Chondrocyte (in vitro differentiated cells): Measurements from ENCODE around the gene MYO9B. TPM values are rescaled to one million over a fixed set of nuclear protein-coding genes. Genes with fewer than 3 reads are reported as not detected.

ENCODE experiments used
- DNase-seq: peaks from one replicate; pipeline ENCODE4 v3.0.0; 2021; ENCODE audit warnings: mixed read lengths, low spot score
- H3K27ac Mint-ChIP-seq: one replicate; pipeline ENCODE4 v1.8.0; 2021; ENCODE audit warnings: mild to moderate bottlenecking, moderate library complexity, mixed read lengths; ENCODE audit not compliant: unreplicated experiment
- H3K27me3 Mint-ChIP-seq: 2 replicates; pipeline ENCODE4 v1.8.0; 2021; ENCODE audit warnings: low read depth, mixed read lengths
- H3K36me3 Mint-ChIP-seq: 2 replicates; pipeline ENCODE4 v1.8.0; 2021; ENCODE audit warnings: low read depth, mixed read lengths
- H3K4me1 Mint-ChIP-seq: 2 replicates; pipeline ENCODE4 v1.8.0; 2021; ENCODE audit warnings: low read depth, mild to moderate bottlenecking, mixed read lengths
- H3K4me3 Mint-ChIP-seq: one replicate; pipeline ENCODE4 v1.8.0; 2021; ENCODE audit warnings: mild to moderate bottlenecking, moderate library complexity, mixed read lengths; ENCODE audit not compliant: unreplicated experiment
- H3K9me3 Mint-ChIP-seq: 2 replicates; pipeline ENCODE4 v1.8.0; 2021; ENCODE audit warnings: low read depth, mixed read lengths
- CTCF ChIP-seq: fragments of 200-600 bp; sonication (generic); IDR thresholded peaks from 2 replicates; pipeline ENCODE4 v1.5.0; 2021; ENCODE audit warnings: antibody characterized with exemption, mild to moderate bottlenecking, moderate library complexity
- total RNA-seq: library from RNA; stranded (reverse); gene quantifications from 3 replicates; pipeline ENCODE4 v1.2.1, GENCODE V29; 2021

Gene MYO9B
- total RNA-seq, 1 donor from 2014 or later: 94.6 TPM

- Mint-ChIP-seq H3K36me3 (peaks cover 5% of the 10 kb centered on the region), H3K9me3 (no peaks in the 10 kb centered on the region), H3K4me3 (no peak overlapping the region), H3K27ac (no peak overlapping the region), H3K27me3 (no peaks in the 10 kb centered on the region), H3K4me1 (peaks cover 37% of the 10 kb centered on the region)
- no peak for TF ChIP-seq CTCF
- DNase-seq: no peak
Measured at GRCh38 chr19:17123041-17123440, 47.5 kb downstream of the MYO9B start.

- Mint-ChIP-seq H3K27me3 (no peaks in the 10 kb centered on the region), H3K4me1 (peaks cover 37% of the 10 kb centered on the region), H3K27ac (peak overlapping the region; percentile 98), H3K36me3 (peaks cover 5% of the 10 kb centered on the region), H3K9me3 (no peaks in the 10 kb centered on the region), H3K4me3 (no peak overlapping the region)
- DNase-seq: no peak
- no peak for TF ChIP-seq CTCF
Measured at GRCh38 chr19:17124025-17124424, 48.4 kb downstream of the MYO9B start.

GRCh38 chr19:17125062-17125727 is 49.6 kb downstream of the MYO9B start:
- no peak for DNase-seq
- Mint-ChIP-seq H3K27me3 (no peaks in the 10 kb centered on the region), H3K27ac (peak overlapping the region; percentile 98), H3K36me3 (peaks cover 6% of the 10 kb centered on the region), H3K4me1 (peaks cover 37% of the 10 kb centered on the region), H3K4me3 (peak overlapping the region; percentile 59), H3K9me3 (no peaks in the 10 kb centered on the region)
- no peak for TF ChIP-seq CTCF

- TF ChIP-seq CTCF: peak; percentile 7
- Mint-ChIP-seq H3K27ac (peak overlapping the region; percentile 98), H3K36me3 (peaks cover 6% of the 10 kb centered on the region), H3K4me1 (peaks cover 40% of the 10 kb centered on the region), H3K4me3 (peak overlapping the region; percentile 59), H3K27me3 (no peaks in the 10 kb centered on the region), H3K9me3 (no peaks in the 10 kb centered on the region)
- DNase-seq: no peak
Measured at GRCh38 chr19:17125728-17126677, 50.4 kb downstream of the MYO9B start.

GRCh38 chr19:17127671-17128070 is 52.1 kb downstream of the MYO9B start:
- no peak for DNase-seq
- TF ChIP-seq CTCF: no peak
- no peak overlapping the region for H3K4me3 Mint-ChIP-seq
- no peaks in the 10 kb centered on the region for H3K9me3 Mint-ChIP-seq
- peaks cover 4% of the 10 kb centered on the region for H3K36me3 Mint-ChIP-seq
- H3K4me1 Mint-ChIP-seq: peaks cover 36% of the 10 kb centered on the region
- H3K27me3 Mint-ChIP-seq: no peaks in the 10 kb centered on the region
- H3K27ac Mint-ChIP-seq: peak overlapping the region; percentile 74
